CD4-positive, alpha-beta T cell treated with Interferon gamma for 1 hour (primary cell): ENCODE measurements around the gene ASTN1.

ENCODE experiments used
- DNase-seq: peaks from one replicate; pipeline ENCODE4 v3.0.0-alpha.2; 2020

Gene ASTN1

GRCh38 chr1:177162243-177162642 is 2.3 kb downstream of the ASTN1 start:
- no peak for DNase-seq

- DNase-seq, result no peak
These were observed 18.0 kb downstream of the ASTN1 start for GRCh38 chr1:177146499-177146898.

GRCh38 chr1:177145106-177146070 is 19.1 kb downstream of the ASTN1 start:
- no peak for DNase-seq

GRCh38 chr1:177142791-177143271 is 21.7 kb downstream of the ASTN1 start:
- DNase-seq, result no peak

GRCh38 chr1:177142010-177142409 is 22.5 kb downstream of the ASTN1 start:
- no peak for DNase-seq

GRCh38 chr1:177138347-177138746 is 26.2 kb downstream of the ASTN1 start:
- DNase-seq, result no peak

- DNase-seq, result no peak
These were observed 26.7 kb downstream of the ASTN1 start for GRCh38 chr1:177137814-177138213.

GRCh38 chr1:177135250-177135649 is 29.3 kb downstream of the ASTN1 start:
- DNase-seq, result no peak

- DNase-seq, result no peak
These were observed 30.5 kb downstream of the ASTN1 start for GRCh38 chr1:177133977-177134538.

- no peak for DNase-seq
These were observed 32.4 kb downstream of the ASTN1 start for GRCh38 chr1:177132141-177132540.

- no peak for DNase-seq
These were observed 32.8 kb downstream of the ASTN1 start for GRCh38 chr1:177131723-177132122.

GRCh38 chr1:177130451-177130945 is 34.0 kb downstream of the ASTN1 start:
- DNase-seq, result no peak

GRCh38 chr1:177128665-177129281 is 35.7 kb downstream of the ASTN1 start:
- DNase-seq, result no peak

- DNase-seq, result no peak
These were observed 38.2 kb downstream of the ASTN1 start for GRCh38 chr1:177126267-177126666.

- DNase-seq, result no peak
These were observed 39.8 kb downstream of the ASTN1 start for GRCh38 chr1:177124577-177125278.

- no peak for DNase-seq
These were observed 41.9 kb downstream of the ASTN1 start for GRCh38 chr1:177122461-177123251.

- DNase-seq, result no peak
These were observed 45.2 kb downstream of the ASTN1 start for GRCh38 chr1:177119311-177119710.

GRCh38 chr1:177118901-177119300 is 45.6 kb downstream of the ASTN1 start:
- no peak for DNase-seq

GRCh38 chr1:177116941-177117340 is 47.6 kb downstream of the ASTN1 start:
- no peak for DNase-seq

GRCh38 chr1:177106614-177107365 is 57.7 kb downstream of the ASTN1 start:
- no peak for DNase-seq

- no peak for DNase-seq
These were observed 58.3 kb downstream of the ASTN1 start for GRCh38 chr1:177106196-177106595.
